HepG2 (cell line): Measurements from ENCODE around the gene CUL4A. TPM values are rescaled to one million over a fixed set of nuclear protein-coding genes. Genes with fewer than 3 reads are reported as not detected.

Experiments
- ADNP ChIP-seq: sonication (generic); formaldehyde crosslinking; IDR thresholded peaks from 2 replicates; pipeline ENCODE4 v1.4.0; 2020; ENCODE audit warnings: missing genetic modification reagents
- HOXA3 ChIP-seq: sonication (generic); formaldehyde crosslinking; IDR thresholded peaks from 2 replicates; pipeline ENCODE4 v1.5.0; 2020; ENCODE audit warnings: missing genetic modification reagents
- ZBTB40 ChIP-seq, 2 experiments: fragments of 450-650 bp in 1 of 2; sonication (generic) in 1 of 2; formaldehyde crosslinking in 1 of 2; IDR thresholded peaks; 2 replicates each; pipeline versions ENCODE4 v1.6.1 to v1.8.0; 2016 to 2022; ENCODE audit warnings: antibody characterized with exemption in 1 of 2, mild to moderate bottlenecking in 1 of 2, missing genetic modification reagents in 1 of 2
- ZBTB8A ChIP-seq: sonication (generic); formaldehyde crosslinking; IDR thresholded peaks from 2 replicates; pipeline ENCODE4 v1.4.0; 2020; ENCODE audit warnings: mild to moderate bottlenecking, low read depth, missing genetic modification reagents, borderline replicate concordance
- ZNF609 ChIP-seq: sonication (generic); formaldehyde crosslinking; IDR thresholded peaks from 2 replicates; pipeline ENCODE4 v1.4.0; 2020; ENCODE audit warnings: mild to moderate bottlenecking, missing genetic modification reagents, borderline replicate concordance
- ZSCAN30 ChIP-seq: sonication (generic); formaldehyde crosslinking; IDR thresholded peaks from 2 replicates; pipeline ENCODE4 v1.5.0; 2020; ENCODE audit warnings: mild to moderate bottlenecking, missing genetic modification reagents
- polyA plus RNA-seq, 8 experiments: library from polyadenylated mRNA; depleted of rRNA in 3 of 8; stranded (reverse) in 7 of 8; unstranded in 1 of 8; fragments of >200 nt; fragmentation: Illumina TruSeq in 4 of 8; extraction: Trizol in 4 of 8; gene quantifications; 2 replicates each; pipeline versions ENCODE4 v1.2.1 to v1.2.3, GENCODE V29; 2011 to 2016; ENCODE audit warnings: low read depth in 4 of 8, missing spikeins in 1 of 8, mixed read lengths in 1 of 8; ENCODE audit not compliant: insufficient read depth in 1 of 8
- total RNA-seq, 5 experiments: library from RNA; depleted of rRNA; stranded (reverse); fragments of >200 nt; fragmentation: Illumina TruSeq; extraction: Trizol; gene quantifications; 2 replicates each; pipeline ENCODE4 v1.2.3, GENCODE V29; 2016; ENCODE audit warnings: low read depth in 1 of 5
- TF ChIP-seq, protein P1 (sequence below), 2 experiments: sonication (generic) in 1 of 2; formaldehyde crosslinking in 1 of 2; IDR thresholded peaks; 2 replicates each; pipeline versions ENCODE4 v1.4.0 to v1.6.1; 2016 to 2020; ENCODE audit warnings: borderline replicate concordance in 1 of 2, low read depth in 1 of 2, mild to moderate bottlenecking in 1 of 2, missing genetic modification reagents in 1 of 2

CUL4A gene
- total and polyA plus RNA-seq, 2 of the 13 experiments (the other 11 are each of a cell fraction or from before 2014, with no cell fraction given): 51.2 to 75.3 TPM

DNA sequence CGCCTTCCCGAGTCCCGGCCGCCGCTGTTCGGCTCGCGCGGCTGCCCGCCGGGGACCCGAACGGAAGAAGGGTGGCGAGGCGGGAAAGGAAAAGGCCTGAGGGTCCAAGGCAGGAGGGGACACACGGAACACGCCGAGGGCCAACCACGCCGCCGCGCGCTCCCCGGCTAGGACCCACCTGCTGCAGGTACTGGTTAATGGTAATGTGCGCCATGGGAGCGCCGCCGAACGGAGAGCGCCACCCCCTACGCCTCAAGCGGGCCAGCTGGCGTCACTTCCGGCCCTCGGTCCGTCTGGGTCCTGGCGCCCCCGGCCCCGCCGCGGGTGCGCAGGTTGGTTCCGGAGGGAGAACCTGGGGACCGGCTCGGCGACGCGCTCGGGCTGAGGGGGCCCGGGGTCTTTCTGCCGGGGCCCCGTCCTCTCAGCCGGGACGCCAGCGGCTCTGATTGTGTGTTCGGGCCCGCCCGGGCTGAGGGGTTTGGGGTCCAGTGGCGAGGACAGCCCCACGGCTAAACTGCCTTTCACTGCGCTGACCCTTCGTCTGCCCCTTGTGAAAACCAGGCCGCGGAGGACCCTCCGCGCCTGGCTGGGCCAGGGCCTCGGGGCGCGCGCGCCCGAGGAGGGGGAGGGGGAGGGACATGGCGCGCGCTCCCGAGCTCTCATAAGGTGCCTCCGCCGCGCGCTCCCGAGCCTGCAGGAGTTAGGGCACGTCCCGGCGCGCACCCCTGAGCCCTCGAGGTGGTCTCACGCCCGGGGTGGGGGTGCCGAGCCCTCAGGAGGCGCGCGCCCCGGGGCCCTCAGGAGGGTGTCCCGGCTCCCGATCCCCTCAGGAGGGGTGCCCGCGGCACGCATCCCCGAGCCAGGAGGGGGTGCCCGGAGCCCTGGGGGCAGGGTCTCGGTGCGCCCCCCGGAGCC is 735 bp upstream of the CUL4A start, which contains the start of gene PCID2 (continued):
- peak; percentile 86 for TF ChIP-seq ZBTB40 (IDR thresholded peaks at IDR 0.05)
- TF ChIP-seq ZBTB40 (CRISPR knock-in tag; IDR thresholded peaks at IDR 0.05): peak; percentile 37; the same call in 1 of the 2 replicates
- 0 out of 2 replicates have a peak, but pooled peaks have one; percentile 47 for TF ChIP-seq ZSCAN30
- peak; percentile 97 for TF ChIP-seq HOXA3 (CRISPR knock-in tag)
- TF ChIP-seq ZBTB8A (CRISPR knock-in tag): no peak
- TF ChIP-seq, protein P1, sequence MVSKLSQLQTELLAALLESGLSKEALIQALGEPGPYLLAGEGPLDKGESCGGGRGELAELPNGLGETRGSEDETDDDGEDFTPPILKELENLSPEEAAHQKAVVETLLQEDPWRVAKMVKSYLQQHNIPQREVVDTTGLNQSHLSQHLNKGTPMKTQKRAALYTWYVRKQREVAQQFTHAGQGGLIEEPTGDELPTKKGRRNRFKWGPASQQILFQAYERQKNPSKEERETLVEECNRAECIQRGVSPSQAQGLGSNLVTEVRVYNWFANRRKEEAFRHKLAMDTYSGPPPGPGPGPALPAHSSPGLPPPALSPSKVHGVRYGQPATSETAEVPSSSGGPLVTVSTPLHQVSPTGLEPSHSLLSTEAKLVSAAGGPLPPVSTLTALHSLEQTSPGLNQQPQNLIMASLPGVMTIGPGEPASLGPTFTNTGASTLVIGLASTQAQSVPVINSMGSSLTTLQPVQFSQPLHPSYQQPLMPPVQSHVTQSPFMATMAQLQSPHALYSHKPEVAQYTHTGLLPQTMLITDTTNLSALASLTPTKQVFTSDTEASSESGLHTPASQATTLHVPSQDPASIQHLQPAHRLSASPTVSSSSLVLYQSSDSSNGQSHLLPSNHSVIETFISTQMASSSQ (IDR thresholded peaks at IDR 0.05; ENCODE audit: low read depth): no peak; the same call in 1 of the 2 replicates
- TF ChIP-seq, protein P1 (CRISPR knock-in tag; IDR thresholded peaks at IDR 0.05; ENCODE audit: borderline replicate concordance): peak; percentile 47; the same call in 1 of the 2 replicates
- no peak for TF ChIP-seq ADNP
- peak; percentile 70; the same call in 1 of the 2 replicates for TF ChIP-seq ZNF609 (CRISPR knock-in tag)
